HG02981 (cell line): Measurements from ENCODE around the gene ALDH9A1.
"Not testable (repeated sequence)": the region's sequence is repeated elsewhere in the genome, so short reads cannot be mapped to it uniquely, and the experiment has no call there.

Experiments
- ATAC-seq: cut with Tn5 transposase; IDR thresholded peaks from one replicate; pipeline ENCODE4 v1.9.1; 2021; ENCODE audit warnings: mild to moderate bottlenecking, moderate library complexity; ENCODE audit not compliant: unreplicated experiment

Gene ALDH9A1

DNA sequence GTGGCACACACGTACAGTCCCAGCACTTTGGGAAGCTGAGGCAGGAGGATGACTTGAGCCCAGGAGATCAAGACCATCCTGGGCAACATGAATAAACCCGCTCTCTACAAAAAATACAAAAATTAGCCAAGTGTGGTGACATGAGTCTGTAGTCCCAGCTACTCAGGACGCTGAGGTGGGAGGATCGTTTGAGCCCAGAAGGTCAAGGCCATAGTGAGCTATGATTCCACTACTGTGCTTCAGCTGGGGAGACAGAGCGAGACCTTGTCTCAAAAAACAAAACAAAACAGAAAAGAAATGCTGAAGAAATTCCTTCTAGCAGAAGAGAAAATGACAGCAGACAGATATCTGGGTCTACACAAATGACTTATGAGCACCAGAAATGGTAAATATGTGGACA, 10.3 kb downstream of the ALDH9A1 start:
- no peak for ATAC-seq

DNA sequence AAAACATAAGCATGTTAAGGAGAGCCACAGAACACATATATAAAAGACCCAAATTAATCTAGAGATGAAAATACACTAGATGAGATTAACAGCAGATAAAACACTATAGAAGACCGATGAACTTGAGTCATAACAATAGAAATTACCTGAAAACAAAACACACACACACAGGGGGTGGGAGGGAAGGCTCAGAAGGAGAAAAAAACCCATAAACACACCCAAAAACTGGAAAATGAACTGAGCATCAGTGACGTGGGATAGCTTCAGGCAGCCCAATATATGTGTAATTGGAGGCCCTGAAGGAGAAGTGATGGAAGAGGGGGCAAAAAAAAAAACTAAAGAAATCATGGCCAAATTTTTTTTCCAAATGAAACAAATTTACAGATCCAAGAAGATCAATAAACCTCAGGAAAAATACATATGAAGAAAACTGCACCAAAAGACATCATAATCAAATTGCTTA, 11.4 kb downstream of the ALDH9A1 start:
- peak; percentile 35 for ATAC-seq

DNA sequence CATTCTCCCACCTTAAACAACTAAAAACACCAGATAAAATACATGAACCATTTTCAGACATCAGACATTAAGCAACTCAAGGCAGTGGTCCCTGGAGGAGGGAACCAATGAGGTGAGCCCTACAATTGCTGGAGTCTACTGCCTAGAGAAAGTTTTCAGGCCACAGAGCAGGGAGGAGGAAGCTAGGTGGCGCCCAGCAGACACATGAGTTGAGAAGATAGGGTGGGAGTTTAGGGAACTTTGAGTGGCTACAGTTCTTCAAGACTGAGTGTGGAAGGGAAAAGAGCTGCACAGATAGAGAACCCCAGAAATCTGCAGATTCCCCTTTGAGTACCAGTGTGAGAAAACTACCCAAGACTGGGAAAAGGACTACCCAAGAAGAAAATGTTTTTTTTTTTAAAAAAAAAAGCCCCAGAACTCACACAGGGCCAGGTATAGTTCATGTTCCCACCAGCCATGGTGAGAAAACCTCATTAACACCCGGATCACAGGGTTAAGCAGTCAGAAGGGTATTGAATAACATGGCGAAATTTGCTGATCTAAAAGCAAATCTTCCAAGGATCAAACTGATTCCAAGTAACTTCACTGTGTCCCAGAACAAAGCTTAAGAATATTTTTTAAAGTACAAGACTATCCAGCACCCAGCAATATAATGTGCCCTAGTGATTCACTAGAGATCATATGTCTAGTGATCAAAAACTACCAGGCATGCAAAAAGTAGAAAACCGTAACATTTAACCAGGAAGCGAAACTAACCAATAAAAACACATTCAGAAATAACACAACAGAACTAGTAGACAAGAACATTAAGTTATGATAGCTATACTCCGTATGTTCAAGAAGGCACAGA, 12.0 kb downstream of the ALDH9A1 start:
- peak; percentile 59 for ATAC-seq

DNA sequence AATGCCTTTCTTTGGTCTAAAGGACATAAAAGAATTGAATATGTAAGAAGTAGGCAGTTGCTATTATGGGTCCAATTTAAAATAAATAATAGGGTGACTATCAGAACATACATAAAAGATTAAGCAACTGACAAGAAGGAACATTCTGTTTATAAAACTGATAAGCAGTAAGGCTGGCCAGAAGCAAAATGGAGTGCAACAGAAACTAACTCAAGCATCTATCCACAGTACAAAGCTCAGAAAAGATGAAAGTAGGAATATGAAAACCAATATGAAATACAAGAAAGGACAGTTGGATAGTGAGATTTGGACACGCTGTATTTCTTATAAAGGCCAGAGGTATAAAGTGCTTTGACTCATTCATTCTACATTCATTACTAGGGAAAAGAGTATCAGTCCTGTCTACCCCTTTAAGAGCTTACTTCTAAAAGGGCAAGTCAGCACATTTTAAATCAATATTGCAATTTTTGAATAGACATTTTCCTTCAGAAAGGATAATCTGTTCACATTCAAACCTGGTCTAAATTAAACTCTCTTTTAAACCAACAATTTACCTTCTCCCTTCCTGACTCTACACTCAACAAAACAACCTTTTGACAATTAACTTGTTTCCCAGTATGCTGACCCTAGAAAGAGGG, 14.4 kb downstream of the ALDH9A1 start:
- ATAC-seq = no peak

DNA sequence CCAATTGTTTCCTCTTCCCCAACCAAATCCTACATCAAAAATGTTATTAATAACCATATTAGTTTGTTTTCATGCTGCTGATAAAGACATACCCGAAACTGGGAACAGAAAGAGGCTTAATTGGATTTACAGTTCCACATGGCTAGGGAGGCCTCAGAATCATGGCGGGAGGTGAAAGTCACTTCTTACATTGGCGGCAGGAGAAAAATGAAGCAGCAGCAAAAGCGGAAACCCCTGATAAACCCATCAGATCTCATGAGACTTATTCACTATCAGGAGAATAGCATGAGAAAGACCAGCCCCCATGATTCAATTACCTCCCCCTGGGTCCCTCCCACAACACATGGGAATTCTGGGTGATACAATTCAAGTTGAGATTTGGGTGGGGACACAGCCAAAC, 17.6 kb downstream of the ALDH9A1 start:
- not testable (repeated sequence) for ATAC-seq

DNA sequence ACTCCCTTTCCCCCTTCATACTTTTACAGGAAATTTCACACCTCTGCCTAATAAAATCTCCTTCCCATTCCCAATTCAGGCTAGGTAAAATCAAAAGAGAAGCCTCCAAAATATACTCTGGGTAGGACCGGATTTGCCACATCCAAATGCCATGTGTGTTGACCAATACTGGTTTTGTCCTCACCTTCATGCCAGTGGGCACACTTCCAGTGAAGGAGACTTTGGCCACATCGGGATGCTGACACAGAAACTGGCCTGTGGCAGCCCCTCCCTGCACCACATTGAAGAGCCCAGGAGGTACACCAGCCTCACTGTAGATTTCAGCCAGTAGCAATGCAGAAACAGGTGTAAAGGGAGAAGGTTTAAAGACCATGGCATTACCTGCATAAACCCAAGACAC, 18.1 kb downstream of the ALDH9A1 start:
- no peak for ATAC-seq

DNA sequence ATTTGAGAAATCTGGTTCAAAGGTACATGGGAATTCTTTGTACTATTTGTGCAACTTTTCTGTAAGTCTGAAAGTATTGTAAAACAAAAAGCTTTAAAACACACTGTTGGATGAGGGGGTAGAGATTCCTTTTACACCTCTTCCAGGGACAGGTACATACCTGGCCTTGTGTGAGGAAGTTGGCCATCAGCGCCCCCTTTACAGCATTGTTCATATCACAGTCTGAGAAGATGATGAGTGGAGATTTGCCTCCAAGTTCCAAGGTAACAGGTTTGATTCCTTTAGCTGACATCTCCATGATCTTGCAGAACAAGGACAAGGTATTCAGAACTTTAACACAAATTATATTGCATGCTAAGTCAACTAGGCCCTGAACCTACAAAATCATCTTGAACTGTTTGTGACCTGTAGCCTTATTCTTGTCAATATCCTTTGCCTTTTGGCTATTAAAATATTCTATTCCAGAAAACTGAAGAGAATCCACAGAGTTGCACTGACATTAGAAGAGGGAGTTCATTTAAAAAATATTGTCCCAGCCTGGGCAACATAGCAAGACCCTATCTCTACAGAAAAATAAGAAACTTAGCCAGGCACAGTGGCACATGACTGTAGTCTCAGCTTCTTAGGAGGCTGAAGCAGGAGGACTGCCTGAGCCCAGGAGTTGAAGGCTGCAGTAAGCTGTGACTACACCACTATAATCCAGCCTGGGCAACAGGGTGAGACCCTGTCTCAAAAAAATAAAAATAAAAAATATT, 18.9 kb downstream of the ALDH9A1 start:
- ATAC-seq = no peak

DNA sequence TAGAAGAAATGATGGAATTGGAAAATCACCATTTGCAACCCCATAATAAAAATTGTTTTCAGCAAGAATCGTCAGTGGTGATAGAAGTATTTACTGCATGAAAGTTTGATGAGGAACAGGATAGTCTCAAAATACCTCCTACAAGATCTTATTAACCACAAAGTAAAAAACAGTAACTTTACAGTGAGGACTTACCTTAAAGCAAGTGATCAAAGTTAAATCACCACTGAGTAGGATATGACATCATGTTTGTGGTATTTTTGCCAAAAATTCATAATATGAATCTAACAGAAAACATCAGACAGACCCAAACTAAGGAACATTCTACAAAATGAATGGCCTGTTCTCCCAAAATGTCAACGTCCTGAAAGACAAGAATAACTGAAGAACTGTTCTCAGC, 19.9 kb downstream of the ALDH9A1 start:
- ATAC-seq = no peak

DNA sequence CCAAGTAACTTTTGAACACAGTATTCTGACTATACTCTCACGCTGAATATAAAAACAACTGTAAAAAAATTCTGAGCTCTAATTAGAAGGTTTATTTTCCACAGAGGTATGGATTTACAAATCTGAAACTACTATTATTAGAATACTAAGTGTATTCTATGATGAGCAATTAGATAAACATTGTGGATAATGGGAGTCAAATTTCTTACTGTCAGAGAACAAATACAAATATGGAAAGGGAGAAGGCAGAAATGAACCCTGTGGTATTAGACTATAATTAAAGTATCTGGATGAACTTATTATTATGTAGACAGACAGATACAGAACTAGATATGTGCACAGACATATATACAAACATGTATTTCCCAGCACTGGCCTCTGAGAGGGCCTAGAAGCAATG, 22.6 kb downstream of the ALDH9A1 start:
- no peak for ATAC-seq

DNA sequence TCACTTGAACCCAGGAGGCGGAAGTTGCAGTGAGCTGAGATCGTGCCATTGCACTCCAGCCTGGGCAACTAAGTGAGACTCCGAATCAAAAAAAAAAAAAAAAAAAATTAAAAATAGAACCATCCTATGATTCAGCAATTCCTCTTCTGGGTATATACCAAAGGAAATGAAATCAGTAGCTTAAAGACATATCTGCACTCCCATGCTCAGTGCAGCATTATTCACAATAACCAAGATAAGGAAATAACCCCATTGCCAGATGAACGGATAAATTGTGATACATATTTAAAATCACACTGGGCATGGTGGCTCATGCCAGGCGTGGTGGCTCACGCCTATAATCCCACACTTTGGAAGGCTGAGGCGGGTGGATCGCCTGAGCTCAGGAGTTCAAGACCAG, 23.8 kb downstream of the ALDH9A1 start:
- ATAC-seq = no peak

DNA sequence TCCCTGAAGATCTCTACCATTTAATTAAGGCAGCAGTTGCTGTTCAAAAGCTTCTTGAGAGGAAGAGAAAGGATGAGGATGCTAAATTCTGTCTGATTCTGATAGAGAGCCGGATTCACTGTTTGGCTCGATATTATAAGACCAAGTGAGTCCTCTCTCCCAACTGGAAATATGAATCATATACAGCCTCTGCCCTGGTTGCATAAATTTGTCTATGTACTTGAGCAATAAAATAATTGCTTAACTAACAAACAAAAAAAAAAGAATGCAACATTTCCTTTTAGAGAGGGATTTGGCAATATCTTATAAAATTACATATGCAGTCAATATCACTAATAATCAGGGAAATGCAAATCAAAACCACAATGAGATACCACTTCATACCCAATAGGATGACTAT, 26.8 kb downstream of the ALDH9A1 start:
- ATAC-seq = no peak

DNA sequence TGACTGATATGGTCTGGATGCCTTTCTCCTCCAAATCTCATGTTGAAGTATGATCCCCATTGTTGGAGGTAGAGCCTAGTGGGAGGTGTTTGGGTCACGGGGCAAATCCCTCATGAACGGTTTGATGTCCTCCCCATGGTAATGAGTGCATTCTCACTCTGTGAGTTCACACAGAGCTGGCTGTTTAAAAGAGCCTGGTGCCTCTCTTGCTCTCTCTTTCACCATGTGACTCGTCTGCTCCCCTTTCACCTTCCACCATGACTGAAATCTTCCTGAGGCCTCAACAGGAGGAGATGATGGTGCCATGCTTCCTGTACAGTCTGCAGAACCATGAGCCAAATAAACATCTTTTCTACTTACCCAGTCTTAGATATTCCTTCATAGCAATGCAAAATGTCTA, 30.2 kb downstream of the ALDH9A1 start:
- no peak for ATAC-seq

DNA sequence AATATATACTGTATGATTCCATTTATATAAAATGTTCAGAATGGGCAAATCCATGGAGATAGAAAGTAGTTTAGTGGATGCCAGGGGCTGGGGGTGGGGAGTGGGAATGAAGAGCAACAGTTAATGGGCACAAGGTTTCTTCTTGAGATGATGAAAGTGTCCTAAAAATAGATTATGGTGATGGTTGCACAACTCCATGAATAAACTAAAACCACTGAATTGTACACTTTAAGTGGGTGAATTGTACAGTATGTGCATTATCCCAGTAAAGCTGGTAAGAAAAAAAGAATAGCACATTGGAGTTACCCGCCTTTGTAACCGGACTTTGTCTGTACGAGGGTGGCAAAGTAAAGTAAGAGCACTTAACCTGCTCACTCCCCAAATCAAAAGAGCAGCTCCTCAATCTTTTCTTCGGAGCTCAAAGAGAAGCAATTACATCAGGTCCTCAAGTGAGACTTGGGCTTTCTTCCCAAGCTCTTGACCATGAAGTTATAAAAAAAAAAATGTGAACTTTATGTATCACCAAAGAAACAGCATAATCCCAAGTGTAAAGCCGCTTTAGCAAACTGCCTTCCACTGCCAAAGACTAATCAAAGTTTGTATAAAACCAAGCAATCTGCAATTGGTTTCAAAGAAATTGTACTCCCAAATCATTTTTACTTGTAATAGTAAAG, 32.1 kb downstream of the ALDH9A1 start:
- ATAC-seq = no peak

DNA sequence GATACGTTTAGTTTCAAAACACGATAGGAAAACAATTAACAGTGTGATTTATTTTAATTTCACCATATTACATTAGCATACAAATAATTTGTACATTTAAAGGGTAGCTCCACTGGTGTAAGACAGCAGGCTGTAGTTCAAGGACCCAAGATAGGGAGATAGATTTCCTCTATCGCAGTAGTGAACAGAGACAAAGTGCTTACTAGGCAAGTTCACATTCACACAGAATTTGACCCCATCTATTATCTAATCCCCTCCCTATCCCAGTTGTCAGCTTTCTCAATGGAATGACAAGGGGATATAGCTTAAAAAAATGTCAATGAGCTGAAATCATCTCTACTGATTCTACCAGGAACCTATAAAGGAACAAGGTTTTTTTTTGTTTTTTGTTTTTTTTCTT, 36.2 kb downstream of the ALDH9A1 start:
- no peak for ATAC-seq

DNA sequence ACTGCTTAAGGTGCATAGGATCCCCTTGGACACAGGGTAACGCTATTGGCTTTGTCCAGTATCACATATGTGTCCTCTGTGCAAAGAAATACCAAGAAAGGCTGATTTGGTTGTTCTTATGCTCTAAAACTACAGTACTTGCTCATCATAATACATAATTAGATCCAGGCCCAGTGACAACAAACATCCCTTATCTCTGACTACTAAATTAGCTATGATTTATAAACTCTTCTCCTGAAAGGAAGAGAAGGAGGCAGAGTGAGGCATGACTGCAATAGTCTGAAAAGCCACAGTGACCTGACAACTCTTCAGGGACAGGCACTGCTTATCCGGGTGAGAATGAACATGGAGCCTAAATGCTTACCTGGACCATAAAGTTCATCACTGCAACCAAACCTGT, 36.7 kb downstream of the ALDH9A1 start:
- ATAC-seq = no peak

DNA sequence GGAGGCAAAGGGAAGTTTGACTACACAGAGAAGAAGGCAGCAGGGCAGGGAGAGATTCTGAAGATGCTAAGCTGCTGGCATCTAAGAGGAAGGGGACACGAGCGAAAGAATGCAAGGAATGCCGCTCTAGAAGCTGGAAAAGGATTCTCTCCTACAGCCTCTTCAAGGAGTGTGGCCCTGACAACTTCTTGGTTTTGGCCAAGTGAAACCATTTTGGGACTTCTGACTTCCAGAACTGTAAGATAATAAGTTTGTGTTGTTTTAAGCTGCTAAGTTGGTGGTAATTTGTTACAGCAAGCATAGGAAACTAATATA, 38.8 kb downstream of the ALDH9A1 start:
- no peak for ATAC-seq

DNA sequence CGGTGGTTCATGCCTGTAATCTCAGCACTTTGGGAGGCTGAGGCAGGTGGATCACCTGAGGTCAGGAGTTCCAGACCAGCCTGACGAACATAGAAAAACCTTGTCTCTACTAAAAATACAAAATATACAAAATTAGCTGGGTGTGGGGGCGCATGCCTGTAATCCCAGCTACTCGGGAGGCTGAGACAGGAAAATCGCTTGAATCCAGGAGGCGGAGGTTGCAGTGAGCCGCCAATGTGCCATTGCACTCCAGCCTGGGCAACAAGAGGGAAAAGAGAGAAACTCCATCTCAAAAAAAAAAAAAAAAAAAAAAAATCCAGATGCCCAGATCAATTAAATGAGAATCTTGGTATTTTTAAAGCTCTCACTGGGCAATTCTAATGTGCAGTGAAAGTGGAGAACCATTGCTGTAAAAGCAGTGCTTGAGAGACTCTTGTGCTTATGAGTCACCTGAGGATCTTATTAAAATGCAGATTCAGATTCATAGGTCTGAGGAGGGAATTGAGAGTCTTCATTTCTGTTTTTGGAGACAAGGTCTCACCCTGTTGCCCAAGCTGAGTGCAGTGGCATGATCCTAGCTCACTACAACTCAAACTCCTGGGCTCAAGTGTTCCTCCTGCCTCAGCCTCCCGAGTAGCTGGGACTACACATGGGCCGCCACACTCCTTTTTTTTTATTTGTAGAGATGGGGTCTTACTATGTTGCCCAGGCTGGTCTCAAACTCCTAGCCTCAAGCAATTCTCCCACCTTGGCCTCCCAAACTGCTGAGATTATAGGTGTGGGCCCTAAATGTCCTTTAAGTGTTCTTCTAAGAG, 39.4 kb downstream of the ALDH9A1 start:
- not testable (repeated sequence) for ATAC-seq

DNA sequence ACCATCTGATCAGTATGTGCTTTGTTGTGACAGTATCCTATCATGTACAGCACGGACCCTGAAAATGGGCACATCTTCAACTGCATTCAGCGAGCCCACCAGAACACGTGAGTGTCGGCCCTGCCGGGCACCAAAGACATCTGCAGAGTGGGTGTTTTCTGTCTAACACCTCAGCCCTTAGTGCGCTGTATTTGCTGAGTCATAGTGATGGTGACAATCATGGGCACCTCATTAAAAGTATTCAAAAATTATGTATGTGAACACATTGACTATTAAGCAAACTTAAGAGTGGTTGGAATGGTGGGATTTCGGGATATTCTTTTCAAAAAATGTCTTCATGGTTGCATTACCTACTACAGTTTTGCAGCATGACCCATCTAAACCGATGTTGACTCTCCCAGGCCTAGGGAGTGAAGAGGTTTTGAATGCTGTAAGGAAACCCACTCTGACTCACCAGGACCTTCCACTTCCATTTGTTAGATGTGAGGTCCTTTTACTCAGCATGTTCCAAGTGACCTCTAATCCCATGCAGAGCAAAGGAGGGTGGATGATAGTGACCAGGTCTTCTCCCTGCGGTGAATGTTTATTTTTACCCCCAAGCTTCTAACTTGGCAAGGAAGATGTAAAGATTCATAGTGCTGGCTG, 47.3 kb downstream of the ALDH9A1 start:
- ATAC-seq = no peak

DNA sequence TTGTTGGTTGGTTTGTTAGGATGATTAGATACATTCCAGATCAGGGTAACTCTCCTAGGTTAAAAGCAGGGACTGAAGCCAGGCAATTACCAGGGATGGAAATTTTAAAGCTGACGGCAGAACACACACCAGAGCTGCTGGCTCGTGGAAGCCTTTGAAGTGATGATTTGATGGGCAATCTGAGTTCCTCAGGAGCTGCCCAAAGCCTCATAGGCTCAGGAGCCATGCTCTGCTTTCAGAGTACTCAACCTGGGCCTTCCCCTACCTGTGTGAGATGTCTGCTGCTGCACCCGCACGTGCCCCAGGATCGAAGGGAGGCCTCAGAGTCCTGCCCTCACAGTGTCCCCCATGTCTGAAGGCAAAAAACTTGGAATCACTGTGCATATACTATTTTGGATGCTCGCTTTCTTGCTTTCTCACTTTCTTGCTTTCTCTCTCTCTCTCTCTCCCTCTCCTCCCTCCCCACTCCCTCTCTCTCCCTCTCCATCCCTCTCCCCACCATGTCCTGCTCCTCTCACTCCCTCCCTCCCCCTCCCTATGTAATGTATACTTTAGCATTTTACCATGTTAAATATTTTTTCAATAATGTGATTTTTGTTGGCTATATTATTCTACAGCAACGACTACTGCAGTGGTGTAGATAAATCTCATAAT, 49.3 kb downstream of the ALDH9A1 start:
- ATAC-seq = no peak

DNA sequence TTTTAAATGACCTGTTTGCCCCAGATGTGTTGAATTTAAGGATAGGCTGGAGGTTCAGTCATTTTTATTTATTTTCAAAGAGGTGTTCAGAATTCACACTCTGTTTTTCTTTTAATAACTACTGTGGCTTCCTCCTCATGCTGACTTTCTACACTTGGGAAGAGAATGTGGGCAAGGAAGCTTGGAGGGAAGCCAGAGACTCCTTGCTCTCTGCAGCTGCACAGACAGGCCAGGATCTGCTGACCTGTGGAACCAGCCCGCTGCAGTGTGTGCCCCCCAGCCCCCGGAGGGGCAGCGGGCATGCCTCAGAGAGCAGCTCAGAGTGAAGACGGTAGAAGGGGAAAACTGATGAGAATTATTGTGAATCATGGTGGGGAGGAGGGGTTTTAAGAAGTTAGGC, 50.4 kb downstream of the ALDH9A1 start:
- no peak for ATAC-seq
